Measurements from ENCODE around the gene ACAA1.

ACAA1 gene

GRCh38 chr3:38118421-38119247 lies 18.3 kb downstream of the ACAA1 start:
- no peak for DNase-seq (ENCODE audit: low read depth)

DNA sequence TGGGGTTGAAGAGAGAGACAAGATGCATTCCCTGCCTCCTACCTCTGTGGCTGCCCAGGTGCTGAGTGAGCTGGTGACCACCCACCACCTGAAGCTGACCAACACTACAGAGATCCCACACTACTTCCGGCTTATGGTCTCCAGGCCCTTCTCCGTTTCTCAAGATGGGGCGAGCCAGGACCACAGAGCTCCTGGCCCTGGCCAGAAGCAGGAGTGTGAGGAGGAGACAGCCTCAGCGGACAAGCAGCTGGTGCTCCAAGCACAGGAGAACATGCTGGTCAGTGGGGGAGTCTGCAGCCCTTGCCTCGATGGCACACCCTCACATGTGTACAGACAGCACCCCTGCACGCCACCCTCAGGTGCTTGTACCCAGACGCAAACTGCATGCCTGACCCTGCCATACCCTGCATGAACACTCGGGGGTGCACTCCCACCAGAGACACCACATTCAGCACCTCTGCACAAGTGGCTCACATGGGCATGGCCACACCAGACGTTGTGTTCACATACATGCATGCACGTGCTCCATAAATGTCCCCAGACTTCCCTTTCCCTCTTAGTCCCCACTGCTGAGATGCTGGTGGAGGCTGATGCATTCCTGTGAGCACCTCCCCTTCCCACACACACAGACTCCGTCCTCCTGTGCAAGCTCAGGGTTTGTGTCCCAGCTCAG lies 19.0 kb downstream of the ACAA1 start:
- peak; percentile 29 for DNase-seq (ENCODE audit: low read depth)

- no peak for DNase-seq (ENCODE audit: low read depth)
Measured at GRCh38 chr3:38117163-38117716, 19.7 kb downstream of the ACAA1 start.

- DNase-seq (ENCODE audit: low read depth): no peak
Measured at GRCh38 chr3:38116471-38117162, 20.3 kb downstream of the ACAA1 start.

DNA sequence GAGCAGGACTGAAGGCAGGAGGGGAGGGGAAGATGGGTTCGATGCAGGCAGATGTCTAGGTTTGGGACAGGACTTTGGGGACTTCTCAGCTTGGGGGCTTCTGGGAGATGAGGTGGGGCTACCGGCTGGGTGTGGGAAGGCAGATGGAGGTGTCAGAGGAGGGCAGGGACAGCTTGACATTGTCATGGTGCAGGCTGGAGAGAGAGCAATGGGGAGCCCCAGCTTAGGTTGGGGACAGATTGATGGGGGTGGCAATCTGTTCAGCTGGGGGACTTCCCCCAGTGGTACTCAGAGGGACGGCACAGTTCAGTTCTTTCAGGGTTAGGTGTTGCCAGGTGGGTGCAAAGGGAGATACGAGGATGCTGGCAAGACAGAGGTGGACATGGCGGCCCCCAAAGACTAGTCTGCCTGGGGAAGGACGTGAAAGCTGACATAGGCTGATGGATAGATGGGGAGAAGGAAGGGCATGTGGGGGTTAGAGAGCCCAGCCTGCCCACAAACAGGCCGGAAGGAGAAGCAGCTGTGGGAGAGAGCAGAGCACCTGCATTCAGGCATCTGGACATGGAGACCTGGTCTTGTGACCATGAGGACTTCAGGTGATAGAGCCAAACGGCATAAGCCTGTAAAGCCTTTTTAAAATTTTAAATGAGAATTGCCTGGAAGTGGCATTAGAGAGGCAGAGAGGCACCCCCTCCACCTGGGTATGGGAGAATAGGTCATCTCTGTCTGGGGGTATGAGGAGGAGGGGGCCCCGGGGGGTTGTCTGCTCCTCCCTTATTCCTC lies 21.1 kb downstream of the ACAA1 start:
- no peak for DNase-seq (ENCODE audit: low read depth)

DNA sequence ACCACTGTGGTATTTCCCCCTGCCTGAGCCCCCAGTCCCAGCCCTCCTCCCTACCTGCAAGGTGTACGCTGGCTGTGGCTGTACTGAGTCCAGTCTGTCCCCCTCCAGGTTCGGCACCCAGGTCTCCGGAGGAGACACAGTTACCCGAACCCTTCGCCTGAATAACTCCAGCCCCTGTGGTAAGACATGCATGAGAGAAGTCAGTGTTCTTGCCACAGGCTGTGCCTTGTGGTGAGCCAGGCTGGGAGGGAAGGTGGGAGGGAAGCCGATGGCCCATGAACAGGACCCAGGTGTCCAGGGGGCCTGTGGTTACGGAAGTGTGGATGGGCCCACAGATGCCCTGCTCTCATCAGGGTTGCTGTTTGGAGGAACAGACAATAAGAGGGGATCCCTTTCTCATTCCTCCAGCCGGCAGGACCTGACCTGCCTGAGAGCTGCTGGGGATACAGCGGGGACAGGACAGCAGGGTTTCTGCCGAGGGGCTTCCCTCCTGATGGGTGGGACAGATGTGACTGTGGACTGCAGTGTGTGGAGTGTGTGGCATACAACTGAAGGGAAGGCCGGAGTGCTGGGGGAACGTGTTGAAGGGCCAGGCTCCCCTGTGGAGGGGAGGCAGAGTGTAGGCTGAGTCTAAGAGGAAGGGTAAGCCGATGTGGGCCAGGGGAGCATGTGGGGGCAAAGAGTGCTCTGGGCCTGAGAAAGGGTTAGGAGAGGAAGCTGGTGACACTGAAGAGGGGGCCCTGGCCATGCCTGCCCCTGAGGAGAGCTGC lies 21.9 kb downstream of the ACAA1 start:
- DNase-seq (ENCODE audit: low read depth): no peak

- no peak for DNase-seq (ENCODE audit: low read depth)
Measured at GRCh38 chr3:38114052-38114874, 22.7 kb downstream of the ACAA1 start.

DNA sequence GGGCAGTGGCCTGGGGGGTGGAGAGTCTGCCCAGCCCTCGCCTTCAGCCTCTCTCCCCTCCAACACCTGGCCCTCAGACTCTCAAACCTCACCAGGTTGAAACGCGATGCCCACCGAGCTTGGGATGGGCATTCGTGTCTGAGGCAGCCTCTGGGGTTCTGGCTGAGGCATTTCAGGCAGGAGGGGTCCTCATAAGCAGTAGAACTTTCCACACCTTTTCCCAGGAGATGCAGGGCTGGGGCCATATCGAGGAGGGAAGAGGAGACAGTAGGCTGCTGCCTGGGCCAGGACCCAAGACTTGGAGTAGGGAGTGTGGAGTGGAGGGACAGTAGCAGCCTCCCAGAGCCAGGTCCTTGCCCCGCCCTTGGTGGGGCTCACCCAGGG lies 24.6 kb downstream of the ACAA1 start:
- no peak for DNase-seq (ENCODE audit: low read depth)

DNA sequence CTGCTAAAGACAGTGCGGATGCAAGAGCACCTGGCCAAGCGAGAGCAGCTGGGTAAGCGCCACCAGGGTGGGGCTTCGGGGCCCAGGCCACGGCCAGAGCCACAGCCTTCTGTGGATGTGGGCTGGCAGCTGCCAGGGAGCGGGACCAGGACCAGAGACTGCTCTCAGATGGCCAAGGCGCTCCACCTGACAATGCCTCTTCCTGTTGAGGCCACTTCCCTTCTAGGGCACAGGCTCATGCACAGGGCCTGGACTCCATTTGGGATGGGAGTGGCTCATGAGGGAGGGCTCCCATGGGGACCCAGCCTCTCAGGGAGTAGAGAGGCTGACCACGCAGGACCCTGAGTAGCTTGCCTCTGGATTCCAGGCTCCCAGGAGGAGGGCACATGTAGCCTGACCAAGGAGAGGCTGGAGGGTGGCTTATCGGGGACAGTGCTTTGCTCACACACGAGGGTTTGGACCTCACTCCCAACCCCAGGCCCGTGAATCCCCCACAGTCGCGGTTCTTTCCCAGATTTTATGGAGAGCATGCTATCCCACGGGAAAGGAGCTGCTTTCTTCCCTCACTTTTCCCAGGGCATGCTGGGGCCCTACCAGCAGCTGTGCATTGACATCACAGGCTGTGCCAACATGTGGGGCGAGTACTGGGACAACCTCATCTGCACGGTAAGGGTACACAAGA lies 25.1 kb downstream of the ACAA1 start:
- DNase-seq (ENCODE audit: low read depth): no peak

DNA sequence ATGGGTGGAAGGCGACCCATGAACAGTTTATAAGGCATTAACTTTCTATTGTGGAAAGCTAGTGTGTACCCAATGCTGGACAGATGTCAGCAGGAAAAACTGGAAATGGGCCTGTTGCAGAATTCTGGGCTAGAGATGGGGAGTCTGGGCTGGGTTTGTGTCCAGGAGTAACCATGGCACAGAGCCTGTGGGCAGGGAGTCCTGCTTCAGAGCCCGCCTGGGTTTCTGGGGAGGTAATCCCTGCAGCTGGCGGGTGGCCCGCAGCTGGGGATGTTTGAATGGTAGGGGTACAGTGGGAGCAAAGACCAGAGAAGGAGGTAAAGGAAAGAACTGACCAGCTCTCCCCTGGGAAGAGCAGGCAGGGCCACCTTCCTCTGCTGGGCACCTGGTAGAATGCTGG lies 25.7 kb downstream of the ACAA1 start:
- no peak for DNase-seq (ENCODE audit: low read depth)

- DNase-seq (ENCODE audit: low read depth): no peak
Measured at GRCh38 chr3:38110314-38111050, 26.4 kb downstream of the ACAA1 start.

DNA sequence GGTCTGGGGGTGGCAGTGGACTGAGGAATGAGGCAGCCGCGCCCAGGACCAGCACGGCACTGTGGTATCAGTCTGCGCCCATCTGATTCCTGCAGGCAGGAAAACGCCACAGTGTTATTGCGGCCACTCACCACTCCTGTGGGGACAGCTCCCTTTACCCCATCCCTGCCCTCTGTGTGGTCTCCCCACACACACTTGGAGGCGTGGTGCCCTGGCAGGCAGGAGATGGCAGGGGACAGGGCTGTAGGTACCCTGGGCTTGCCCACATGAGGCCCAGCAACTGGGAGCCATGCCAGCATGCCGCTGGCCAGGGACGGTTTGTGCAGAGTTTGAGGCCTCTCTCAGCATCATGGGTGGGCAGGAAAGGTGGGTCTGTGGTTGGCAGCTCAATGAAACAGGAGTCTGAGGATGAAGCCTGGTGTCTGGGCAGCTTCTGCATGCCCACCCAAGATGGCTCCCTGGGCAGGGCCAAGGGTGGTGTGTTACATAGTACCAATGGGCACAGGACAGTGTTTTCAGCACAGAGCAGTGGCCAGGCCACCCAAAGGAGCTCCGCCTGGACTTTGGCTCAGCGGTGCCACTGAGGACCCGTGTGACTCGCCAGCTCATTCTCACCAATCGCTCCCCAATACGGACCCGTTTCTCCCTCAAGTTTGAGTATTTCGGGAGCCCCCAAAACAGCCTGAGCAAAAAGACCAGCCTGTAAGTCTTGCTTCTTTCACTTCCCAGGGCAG lies 27.2 kb downstream of the ACAA1 start:
- no peak for DNase-seq (ENCODE audit: low read depth)

- DNase-seq (ENCODE audit: low read depth): no peak
Measured at GRCh38 chr3:38108649-38109579, 28.0 kb downstream of the ACAA1 start.

- no peak for DNase-seq (ENCODE audit: low read depth)
Measured at GRCh38 chr3:38107911-38108648, 28.8 kb downstream of the ACAA1 start.

GRCh38 chr3:38105525-38105924 lies 31.4 kb downstream of the ACAA1 start:
- DNase-seq (ENCODE audit: low read depth): no peak

DNA sequence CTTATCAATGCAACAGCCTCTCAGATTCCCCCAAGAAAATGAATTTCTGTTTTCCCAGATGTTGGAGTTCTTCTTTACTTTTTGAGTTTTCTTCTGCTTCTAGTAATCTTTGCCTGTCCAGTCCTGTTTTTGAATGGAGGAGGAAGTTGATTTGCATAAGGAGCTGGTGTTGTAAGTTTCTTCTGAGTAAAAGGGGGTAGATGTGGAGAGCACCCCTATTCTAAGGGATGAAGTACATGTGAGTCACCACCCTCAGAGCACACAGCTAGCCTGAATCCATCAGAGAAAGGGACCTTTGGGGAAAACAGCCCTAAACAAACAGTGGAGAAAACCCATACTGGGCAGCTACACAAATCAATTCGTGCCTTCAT lies 34.5 kb downstream of the ACAA1 start:
- no peak for DNase-seq (ENCODE audit: low read depth)
